NCI-H2196 (cell line): ENCODE results near the gene TRAP1.
"Not testable (repeated sequence)": the region's sequence is repeated elsewhere in the genome, so short reads cannot be mapped to it uniquely, and the experiment has no call there.

Experiments
- DNase-seq: peaks from one replicate; lab custom pipeline; 2025; ENCODE audit not compliant: unreplicated experiment; lab: John Stamatoyannopoulos, UW

The TRAP1 gene

GRCh38 chr16:3618769-3619141 lies 98.6 kb downstream of the TRAP1 start:
- DNase-seq = no peak

GRCh38 chr16:3612510-3613466 lies 104.5 kb downstream of the TRAP1 start:
- DNase-seq = no peak

- DNase-seq = peak; percentile 96
Observed at GRCh38 chr16:3611146-3611975, 106.0 kb downstream of the TRAP1 start, which contains the start of gene SLX4. SLX4 (minus strand) TSS chr16:3611606; CDS start chr16:3608964, 2,642 bp downstream.

- no peak for DNase-seq
Observed at GRCh38 chr16:3610698-3611145, 106.6 kb downstream of the TRAP1 start.

- DNase-seq = no peak
Observed at GRCh38 chr16:3609895-3610697, 107.2 kb downstream of the TRAP1 start.

GRCh38 chr16:3608976-3609375 lies 108.3 kb downstream of the TRAP1 start:
- not testable (repeated sequence) for DNase-seq

- no peak for DNase-seq
Observed at GRCh38 chr16:3608069-3608468, 109.3 kb downstream of the TRAP1 start.
